WTC11 (cell line): ENCODE results near the gene FZD7.

ENCODE experiments used
- CREB1 ChIP-seq: sonication (generic); formaldehyde crosslinking; IDR thresholded peaks from 2 replicates; pipeline ENCODE4 v1.8.0; 2023; ENCODE audit warnings: mild to moderate bottlenecking, missing genetic modification reagents
- CTCF ChIP-seq: fragments of 200-600 bp; IDR thresholded peaks from 2 replicates; pipeline ENCODE4 v1.8.0; 2022; ENCODE audit warnings: antibody characterized with exemption
- MAX ChIP-seq: sonication (generic); formaldehyde crosslinking; IDR thresholded peaks from 2 replicates; pipeline ENCODE4 v1.8.0; 2022; ENCODE audit warnings: mild to moderate bottlenecking, missing genetic modification reagents
- NFATC4 ChIP-seq: fragments of 250-450 bp; sonication (Bioruptor Pico); IDR thresholded peaks from 2 replicates; pipeline ENCODE4 v1.9.0; 2021; ENCODE audit warnings: mild to moderate bottlenecking
- TCF7 ChIP-seq: sonication (generic); formaldehyde crosslinking; IDR thresholded peaks from 2 replicates; pipeline ENCODE4 v1.8.0; 2022; ENCODE audit warnings: mild to moderate bottlenecking, low read depth, missing genetic modification reagents, moderate library complexity
- USF2 ChIP-seq: sonication (generic); formaldehyde crosslinking; IDR thresholded peaks from 2 replicates; pipeline ENCODE4 v1.8.1; 2023; ENCODE audit warnings: mild to moderate bottlenecking, missing genetic modification reagents, moderate library complexity
- ZNF219 ChIP-seq: sonication (generic); formaldehyde crosslinking; IDR thresholded peaks from 2 replicates; pipeline ENCODE4 v1.8.0; 2023; ENCODE audit warnings: missing genetic modification reagents, mild to moderate bottlenecking, borderline replicate concordance
- ZNF317 ChIP-seq: sonication (generic); formaldehyde crosslinking; IDR thresholded peaks from 2 replicates; pipeline ENCODE4 v1.8.1; 2023; ENCODE audit warnings: low read depth, mild to moderate bottlenecking, moderate library complexity, missing genetic modification reagents, borderline replicate concordance

- no peak for TF ChIP-seq CREB1 (CRISPR knock-in tag)
- TF ChIP-seq CTCF, result no peak
- no peak for TF ChIP-seq ZNF219 (CRISPR knock-in tag)
- no peak for TF ChIP-seq USF2 (CRISPR knock-in tag)
- no peak for TF ChIP-seq MAX (CRISPR knock-in tag)
- no peak for TF ChIP-seq TCF7
- TF ChIP-seq NFATC4 (CRISPR knock-in tag), result no peak
- no peak for TF ChIP-seq ZNF317 (CRISPR knock-in tag)
Measured at GRCh38 chr2:201996679-201997314, 36.9 kb upstream of the FZD7 start.
